Astrocyte (in vitro differentiated cells and primary cell): Measurements from ENCODE around the gene ACOT12. TPM values are rescaled to one million over a fixed set of nuclear protein-coding genes. Genes with fewer than 3 reads are reported as not detected.
A peak's percentile ranks its signal among the peaks of the same experiment; 100 is the strongest.

Experiments
- DNase-seq: peaks from one replicate; pipeline ENCODE4 v3.0.0-alpha.2; 2010; ENCODE audit warnings: low read depth
- FAIRE-seq: peaks from 2 replicates; lab custom pipeline; 2011; peaks lifted over from hg19 to GRCh38; lab: Jason Lieb, UNC
- H2AFZ ChIP-seq: 2 replicates; pipeline ENCODE4 v1.6.0; 2012; ENCODE audit warnings: low read depth, low read length, inconsistent platforms
- H3K27ac ChIP-seq: 2 replicates; pipeline ENCODE4 v1.5.1; 2011; ENCODE audit warnings: low read depth, low read length, inconsistent platforms
- H3K27me3 ChIP-seq: 2 replicates; pipeline ENCODE4 v1.6.0; 2011; ENCODE audit warnings: low read length, inconsistent platforms; ENCODE audit not compliant: insufficient read depth
- H3K36me3 ChIP-seq: 2 replicates; pipeline ENCODE4 v1.5.1; 2011; ENCODE audit warnings: low read length, inconsistent platforms; ENCODE audit not compliant: insufficient read depth
- H3K4me1 ChIP-seq: 2 replicates; pipeline ENCODE4 v1.5.1; 2011; ENCODE audit warnings: low read length, inconsistent platforms; ENCODE audit not compliant: insufficient read depth
- H3K4me2 ChIP-seq: 2 replicates; pipeline ENCODE4 v1.6.0; 2012; ENCODE audit warnings: low read length, inconsistent platforms
- H3K4me3 ChIP-seq: 2 replicates; pipeline ENCODE4 v1.5.1; 2011; ENCODE audit warnings: low read depth, mild to moderate bottlenecking, low read length, inconsistent platforms; ENCODE audit not compliant: insufficient read depth
- H3K79me2 ChIP-seq: 2 replicates; pipeline ENCODE4 v1.6.0; 2012; ENCODE audit warnings: mild to moderate bottlenecking, low read length, inconsistent platforms; ENCODE audit not compliant: insufficient read depth
- H3K9ac ChIP-seq: 2 replicates; pipeline ENCODE4 v1.6.0; 2012; ENCODE audit warnings: mild to moderate bottlenecking, low read length, inconsistent platforms
- H3K9me3 ChIP-seq: 2 replicates; pipeline ENCODE4 v1.5.1; 2012; ENCODE audit warnings: low read depth, mild to moderate bottlenecking, low read length, inconsistent platforms; ENCODE audit not compliant: insufficient read depth
- H4K20me1 ChIP-seq: 2 replicates; pipeline ENCODE4 v1.6.0; 2012; ENCODE audit warnings: low read length, inconsistent platforms; ENCODE audit not compliant: insufficient read depth
- H3K27ac Mint-ChIP-seq: one replicate; pipeline ENCODE4 v1.8.0; 2021; ENCODE audit warnings: mild to moderate bottlenecking, mixed read lengths; ENCODE audit not compliant: unreplicated experiment
- H3K27me3 Mint-ChIP-seq: one replicate; pipeline ENCODE4 v1.8.0; 2021; ENCODE audit warnings: low read depth, mixed read lengths; ENCODE audit not compliant: unreplicated experiment
- H3K36me3 Mint-ChIP-seq: one replicate; pipeline ENCODE4 v1.8.0; 2021; ENCODE audit warnings: low read depth, mixed read lengths; ENCODE audit not compliant: unreplicated experiment
- H3K4me1 Mint-ChIP-seq: one replicate; pipeline ENCODE4 v1.8.0; 2021; ENCODE audit warnings: low read depth, mixed read lengths; ENCODE audit not compliant: unreplicated experiment
- H3K4me3 Mint-ChIP-seq: one replicate; pipeline ENCODE4 v1.8.0; 2021; ENCODE audit warnings: mild to moderate bottlenecking, moderate library complexity, mixed read lengths; ENCODE audit not compliant: unreplicated experiment
- H3K9me3 Mint-ChIP-seq: one replicate; pipeline ENCODE4 v1.8.0; 2021; ENCODE audit warnings: mild to moderate bottlenecking, mixed read lengths; ENCODE audit not compliant: unreplicated experiment
- EZH2 ChIP-seq: IDR thresholded peaks from 2 replicates; pipeline ENCODE4 v1.6.1; 2012; ENCODE audit warnings: mild to moderate bottlenecking, low read length, inconsistent platforms; ENCODE audit not compliant: insufficient read depth
- total RNA-seq: library from RNA; stranded (reverse); gene quantifications from 2 replicates; pipeline ENCODE4 v1.2.1, GENCODE V29; 2021
- TF ChIP-seq, protein P1 (sequence below): IDR thresholded peaks from 2 replicates; pipeline ENCODE4 v1.5.1; 2011; ENCODE audit warnings: low read depth, mild to moderate bottlenecking, inconsistent platforms, low read length, moderate library complexity; ENCODE audit not compliant: insufficient read depth

ACOT12 gene
- total RNA-seq, 1 donor from 2014 or later: 0.09 TPM

DNA sequence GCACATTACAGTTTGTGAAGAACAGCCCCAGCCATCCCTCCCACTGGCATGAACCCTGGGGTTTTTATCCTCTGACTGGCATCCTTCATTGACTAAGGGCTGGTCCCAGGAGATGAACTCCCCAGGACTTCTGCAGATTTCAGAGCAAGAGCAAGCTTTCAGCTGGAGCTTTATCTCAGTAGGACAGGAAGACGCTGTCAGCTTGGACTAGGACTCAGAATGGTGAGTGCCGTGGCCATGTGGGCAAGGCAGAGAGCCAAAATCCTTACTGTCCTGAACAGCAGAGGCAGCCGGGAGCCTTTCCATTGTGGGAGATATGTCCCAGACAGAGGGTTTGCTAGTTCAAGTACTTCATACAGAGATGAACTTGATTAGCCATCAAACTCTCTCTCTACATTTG, 3.2 kb upstream of the ACOT12 start:
- Histone ChIP-seq H3K27me3 (no peaks in the 10 kb centered on the region), H3K9ac (no peak overlapping the region), H4K20me1 (no peaks in the 10 kb centered on the region), H3K9me3 (peaks cover 2% of the 10 kb centered on the region), H3K4me3 (no peak overlapping the region), H3K27ac (no peak overlapping the region), H3K4me1 (no peaks in the 10 kb centered on the region), H3K79me2 (no peaks in the 10 kb centered on the region), H3K36me3 (no peaks in the 10 kb centered on the region), H2AFZ (peak overlapping the region; percentile 55), H3K4me2 (no peak overlapping the region)
- H3K4me1 Mint-ChIP-seq: no peaks in the 10 kb centered on the region
- no peak overlapping the region for H3K27ac Mint-ChIP-seq
- TF ChIP-seq, protein P1, sequence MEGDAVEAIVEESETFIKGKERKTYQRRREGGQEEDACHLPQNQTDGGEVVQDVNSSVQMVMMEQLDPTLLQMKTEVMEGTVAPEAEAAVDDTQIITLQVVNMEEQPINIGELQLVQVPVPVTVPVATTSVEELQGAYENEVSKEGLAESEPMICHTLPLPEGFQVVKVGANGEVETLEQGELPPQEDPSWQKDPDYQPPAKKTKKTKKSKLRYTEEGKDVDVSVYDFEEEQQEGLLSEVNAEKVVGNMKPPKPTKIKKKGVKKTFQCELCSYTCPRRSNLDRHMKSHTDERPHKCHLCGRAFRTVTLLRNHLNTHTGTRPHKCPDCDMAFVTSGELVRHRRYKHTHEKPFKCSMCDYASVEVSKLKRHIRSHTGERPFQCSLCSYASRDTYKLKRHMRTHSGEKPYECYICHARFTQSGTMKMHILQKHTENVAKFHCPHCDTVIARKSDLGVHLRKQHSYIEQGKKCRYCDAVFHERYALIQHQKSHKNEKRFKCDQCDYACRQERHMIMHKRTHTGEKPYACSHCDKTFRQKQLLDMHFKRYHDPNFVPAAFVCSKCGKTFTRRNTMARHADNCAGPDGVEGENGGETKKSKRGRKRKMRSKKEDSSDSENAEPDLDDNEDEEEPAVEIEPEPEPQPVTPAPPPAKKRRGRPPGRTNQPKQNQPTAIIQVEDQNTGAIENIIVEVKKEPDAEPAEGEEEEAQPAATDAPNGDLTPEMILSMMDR: no peak
- TF ChIP-seq EZH2: no peak
- DNase-seq (peak; percentile 24), FAIRE-seq (no peak)
- H3K9me3 Mint-ChIP-seq: peaks cover 3% of the 10 kb centered on the region
- peaks cover 13% of the 10 kb centered on the region for H3K27me3 Mint-ChIP-seq
- H3K36me3 Mint-ChIP-seq: no peaks in the 10 kb centered on the region
- H3K4me3 Mint-ChIP-seq: no peak overlapping the region

DNA sequence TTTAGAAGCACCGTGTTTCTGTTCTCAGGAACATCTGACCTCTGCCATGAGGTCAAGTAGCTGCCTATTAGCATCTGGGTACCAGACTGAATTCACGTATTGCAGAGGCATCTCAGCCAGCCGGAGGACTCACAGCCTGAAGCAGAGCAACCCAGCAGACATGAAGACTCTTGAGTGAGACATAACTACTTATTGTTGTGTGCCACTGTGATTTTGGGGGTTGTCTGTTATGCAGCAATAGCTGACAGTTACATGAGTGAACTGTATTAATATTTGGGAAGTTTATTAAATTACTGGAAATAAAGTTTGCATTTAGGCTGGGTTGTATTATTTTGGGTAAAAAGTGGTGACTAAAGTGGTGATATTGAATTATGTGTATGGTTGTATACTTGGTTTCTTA, 1.3 kb upstream of the ACOT12 start:
- H3K4me1 Mint-ChIP-seq: no peaks in the 10 kb centered on the region
- no peaks in the 10 kb centered on the region for H3K27me3 ChIP-seq
- H3K4me2 ChIP-seq: no peak overlapping the region
- H3K79me2 ChIP-seq: no peaks in the 10 kb centered on the region
- DNase-seq (no peak), FAIRE-seq (no peak)
- no peaks in the 10 kb centered on the region for H3K36me3 Mint-ChIP-seq
- no peak overlapping the region for H3K27ac Mint-ChIP-seq
- H3K27me3 Mint-ChIP-seq: peaks cover 19% of the 10 kb centered on the region
- no peaks in the 10 kb centered on the region for H3K36me3 ChIP-seq
- H3K4me3 Mint-ChIP-seq: no peak overlapping the region
- H3K4me1 ChIP-seq: no peaks in the 10 kb centered on the region
- no peak overlapping the region for H3K9ac ChIP-seq
- no peaks in the 10 kb centered on the region for H4K20me1 ChIP-seq
- no peak for TF ChIP-seq EZH2
- TF ChIP-seq, protein P1: no peak
- H3K9me3 ChIP-seq: peaks cover 2% of the 10 kb centered on the region
- no peak overlapping the region for H3K4me3 ChIP-seq
- no peak overlapping the region for H3K27ac ChIP-seq
- no peak overlapping the region for H2AFZ ChIP-seq
- peaks cover 3% of the 10 kb centered on the region for H3K9me3 Mint-ChIP-seq

DNA sequence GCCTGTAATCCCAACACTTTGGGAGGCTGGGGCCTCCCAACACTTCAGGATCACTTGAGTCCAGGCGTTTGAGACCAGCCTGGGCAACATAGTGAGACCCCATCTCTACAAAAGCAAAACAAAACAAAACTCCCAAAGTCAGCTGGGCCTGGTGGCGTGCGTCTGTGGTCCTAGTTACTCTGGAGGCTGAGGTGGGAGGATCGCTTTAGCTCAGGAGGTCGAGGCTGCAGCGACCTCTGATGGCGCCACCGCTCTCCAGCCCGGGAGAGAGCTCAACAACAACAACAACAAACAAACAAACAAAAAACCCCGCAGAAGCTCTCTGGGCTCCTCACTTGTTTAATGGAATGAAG, 528 bp downstream of the ACOT12 start:
- Histone ChIP-seq H3K4me1 (no peaks in the 10 kb centered on the region), H3K36me3 (no peaks in the 10 kb centered on the region), H3K4me2 (peak overlapping the region; percentile 89), H3K4me3 (peak overlapping the region; percentile 52), H3K27ac (no peak overlapping the region), H3K9me3 (peaks cover 2% of the 10 kb centered on the region), H3K27me3 (no peaks in the 10 kb centered on the region), H3K79me2 (no peaks in the 10 kb centered on the region), H2AFZ (peak overlapping the region; percentile 62), H4K20me1 (no peaks in the 10 kb centered on the region), H3K9ac (peak overlapping the region; percentile 43)
- TF ChIP-seq, protein P1: no peak
- no peak for TF ChIP-seq EZH2
- no peak for DNase-seq
- FAIRE-seq: no peak
- Mint-ChIP-seq H3K36me3 (no peaks in the 10 kb centered on the region), H3K27ac (no peak overlapping the region), H3K4me1 (no peaks in the 10 kb centered on the region), H3K4me3 (peak overlapping the region; percentile 77), H3K27me3 (peaks cover 19% of the 10 kb centered on the region), H3K9me3 (peaks cover 3% of the 10 kb centered on the region)
